Gastrocnemius medialis (tissue), 4 donors: ENCODE measurements around the gene ARV1. TPM values are rescaled to one million over a fixed set of nuclear protein-coding genes. Genes with fewer than 3 reads are reported as not detected.

ENCODE experiments used
- ATAC-seq, 2 donors: fragments of 150-250 bp; one replicate each; pipeline ENCODE4 v1.9.1; 2016
- DNase-seq, 2 donors: peaks; one replicate each; pipeline ENCODE4 v3.0.0-alpha.2; 2019
- H3K27ac ChIP-seq, 4 donors: fragments of 200-600 bp; sonication (generic); 1 replicate in 1 of 4; 2 replicates in 3 of 4; pipeline ENCODE4 v1.5.1; 2016 to 2018; ENCODE audit warnings: mild to moderate bottlenecking in 2 of 4, moderate library complexity in 1 of 4
- H3K27me3 ChIP-seq, 3 donors: fragments of 200-600 bp; sonication (generic) in 2 of 3; 1 replicate in 1 of 3; 2 replicates in 2 of 3; pipeline versions ENCODE4 v1.5.1 to v1.6.0; 2016 to 2019; ENCODE audit warnings: mild to moderate bottlenecking in 1 of 3, moderate library complexity in 1 of 3
- H3K36me3 ChIP-seq, 2 donors: fragments of 200-600 bp; sonication (generic) in 1 of 2; one replicate each; pipeline ENCODE4 v1.5.1; 2017 to 2018
- H3K4me1 ChIP-seq, 2 donors: fragments of 200-600 bp; sonication (generic) in 1 of 2; one replicate each; pipeline ENCODE4 v1.5.1; 2016 to 2017; ENCODE audit warnings: mild to moderate bottlenecking in 2 of 2
- H3K4me3 ChIP-seq, 4 donors: fragments of 200-600 bp; sonication (generic) in 3 of 4; 1 replicate in 1 of 4; 2 replicates in 3 of 4; pipeline ENCODE4 v1.5.1; 2016 to 2019; ENCODE audit warnings: mild to moderate bottlenecking in 2 of 4
- H3K9me3 ChIP-seq, 3 donors: fragments of 200-600 bp; sonication (generic) in 2 of 3; 1 replicate in 1 of 3; 2 replicates in 2 of 3; pipeline ENCODE4 v1.5.1; 2016 to 2019
- POLR2A ChIP-seq, 2 donors: fragments of 450-650 bp; IDR thresholded peaks; one replicate each; pipeline ENCODE4 v1.6.1; 2017; ENCODE audit warnings: antibody characterized with exemption in 2 of 2, mild to moderate bottlenecking in 2 of 2, moderate library complexity in 2 of 2
- in situ Hi-C, 4 donors: fragments of 200-750 bp; cut with MboI; loops; one replicate each; pipeline versions ENCODE4 v1.15.0 to v1.8.0; 2017; ENCODE audit warnings: low sequenced_read_pairs in 4 of 4
- intact Hi-C: fragments of 100-400 bp; cut with DNase I; formaldehyde crosslinking; loops from one replicate; pipeline ENCODE4 v1.15.1; 2023; ENCODE audit warnings: low total_unique reads
- total RNA-seq, 4 donors: library from RNA; depleted of rRNA; stranded (reverse); fragments of >200 nt; gene quantifications; one replicate each; pipeline versions ENCODE4 v1.1.0 to v1.2.3, GENCODE V29; 2016
- TF ChIP-seq, protein P1 (sequence below), 5 experiments: fragments of 450-650 bp in 3 of 5; fragments of 200-600 bp in 2 of 5; sonication (generic) in 2 of 5; IDR thresholded peaks in 4 of 5; conservative IDR thresholded peaks in 1 of 5; 1 replicate in 4 of 5; 2 replicates in 1 of 5; pipeline ENCODE4 v1.5.1; 2016 to 2019; ENCODE audit warnings: antibody characterized with exemption in 5 of 5, mild to moderate bottlenecking in 3 of 5, moderate library complexity in 3 of 5

Gene ARV1
- total RNA-seq, 4 donors from 2014 or later: 7.9 to 21.3 (median 10.5) TPM

DNA sequence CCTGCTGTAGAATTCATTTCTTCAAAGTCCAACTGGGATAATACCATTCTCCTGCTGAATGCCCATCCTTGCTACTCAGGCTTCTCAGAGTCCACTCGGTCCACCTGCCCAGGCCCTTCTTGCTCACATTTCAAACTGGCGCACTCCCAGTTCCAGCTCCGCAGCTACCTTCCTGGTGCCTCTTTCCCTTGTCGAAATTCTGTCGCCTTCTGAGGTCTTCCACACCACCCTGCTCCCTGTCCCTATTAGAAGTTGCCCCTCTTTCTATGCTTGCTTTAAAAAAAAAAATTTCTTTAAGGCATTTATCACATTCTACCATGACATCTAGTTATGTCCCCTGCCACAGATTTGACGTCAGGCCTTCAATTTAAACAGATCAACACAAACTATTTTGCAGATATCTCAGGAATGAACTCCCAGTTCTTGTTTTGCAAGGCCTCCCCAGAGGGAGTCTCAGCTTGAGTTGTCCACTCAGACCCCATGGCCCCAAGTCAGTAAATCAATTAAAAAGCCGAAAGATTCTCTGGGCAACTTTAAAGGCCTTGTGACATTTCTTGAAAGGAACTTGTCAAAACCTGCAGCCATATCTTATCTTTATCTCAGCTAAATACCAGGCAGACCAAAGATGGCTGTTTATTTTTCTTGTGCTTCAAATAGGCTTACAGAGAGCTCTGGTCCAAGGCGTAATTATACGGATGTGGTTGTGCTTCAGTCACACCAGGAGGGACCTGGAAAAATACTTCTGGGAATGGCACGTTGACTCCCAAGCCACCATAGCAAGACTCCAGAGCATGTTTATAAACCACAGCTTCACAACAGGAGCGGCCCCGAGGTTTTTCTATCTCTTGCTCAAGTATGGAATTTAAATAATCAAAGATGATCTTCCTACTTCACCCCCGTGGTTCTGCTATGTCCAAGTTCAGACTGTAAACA, 59.0 kb downstream of the ARV1 start:
- ATAC-seq (no peak), DNase-seq (no peak)
- TF ChIP-seq POLR2A (IDR thresholded peaks at IDR 0.05): no peak
- in situ Hi-C loops: no loop called here
- H3K27ac ChIP-seq: no peak overlapping the region
- peaks cover 12 to 36% (median 19%) of the 10 kb centered on the region in 3 donors for H3K27me3 ChIP-seq
- H3K9me3 ChIP-seq: no peaks in the 10 kb centered on the region
- peaks cover 8% of the 10 kb centered on the region in 2 donors for H3K4me1 ChIP-seq
- H3K4me3 ChIP-seq: no peak overlapping the region
- intact Hi-C loops: no loop called here
- H3K36me3 ChIP-seq: no peaks in the 10 kb centered on the region

DNA sequence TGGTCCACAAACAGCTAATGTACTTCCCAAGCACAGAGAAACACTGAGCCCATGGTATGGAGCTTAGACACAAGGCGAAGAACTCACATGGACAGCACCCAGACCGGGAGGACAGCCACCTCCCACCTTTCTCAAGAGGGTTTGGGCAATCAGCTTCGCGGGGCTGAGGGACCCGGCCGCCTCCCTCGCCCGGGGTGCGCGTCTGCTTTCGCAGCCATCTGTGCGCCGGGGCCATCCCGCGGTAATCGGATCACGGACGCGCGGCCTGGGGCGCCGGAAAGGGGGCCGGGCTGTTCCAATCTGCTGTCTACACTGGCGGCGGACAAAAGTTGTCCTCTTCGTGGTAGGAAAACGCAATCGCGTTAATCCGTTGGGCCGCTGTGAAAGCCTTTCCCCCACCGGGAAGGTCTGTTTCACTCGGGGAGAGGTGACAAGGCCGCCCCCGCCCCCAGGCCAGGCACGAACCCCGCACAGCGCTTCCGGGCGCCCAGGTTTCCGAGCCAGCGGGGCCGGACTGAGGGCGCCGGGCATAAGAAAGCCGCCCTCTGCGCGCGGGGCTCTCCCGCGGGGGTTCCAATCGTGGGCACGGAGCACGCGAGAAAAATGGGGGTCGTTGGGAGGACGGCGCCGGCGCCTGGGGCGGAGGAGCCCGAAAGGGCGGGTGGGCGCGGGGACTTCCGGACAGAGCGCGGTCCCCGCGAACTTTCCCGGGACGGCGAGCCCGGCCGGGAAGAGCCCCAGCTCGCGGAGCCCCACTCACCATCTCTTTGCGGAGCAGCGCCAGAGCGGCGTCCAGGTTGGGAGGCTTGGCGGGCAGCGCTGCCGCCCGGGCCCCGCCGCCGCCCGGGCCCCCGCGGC, 60.5 kb downstream of the ARV1 start:
- DNase-seq (no peak), ATAC-seq (peak; percentile 57 to 62)
- no peak for TF ChIP-seq POLR2A (IDR thresholded peaks at IDR 0.05)
- TF ChIP-seq, protein P1, sequence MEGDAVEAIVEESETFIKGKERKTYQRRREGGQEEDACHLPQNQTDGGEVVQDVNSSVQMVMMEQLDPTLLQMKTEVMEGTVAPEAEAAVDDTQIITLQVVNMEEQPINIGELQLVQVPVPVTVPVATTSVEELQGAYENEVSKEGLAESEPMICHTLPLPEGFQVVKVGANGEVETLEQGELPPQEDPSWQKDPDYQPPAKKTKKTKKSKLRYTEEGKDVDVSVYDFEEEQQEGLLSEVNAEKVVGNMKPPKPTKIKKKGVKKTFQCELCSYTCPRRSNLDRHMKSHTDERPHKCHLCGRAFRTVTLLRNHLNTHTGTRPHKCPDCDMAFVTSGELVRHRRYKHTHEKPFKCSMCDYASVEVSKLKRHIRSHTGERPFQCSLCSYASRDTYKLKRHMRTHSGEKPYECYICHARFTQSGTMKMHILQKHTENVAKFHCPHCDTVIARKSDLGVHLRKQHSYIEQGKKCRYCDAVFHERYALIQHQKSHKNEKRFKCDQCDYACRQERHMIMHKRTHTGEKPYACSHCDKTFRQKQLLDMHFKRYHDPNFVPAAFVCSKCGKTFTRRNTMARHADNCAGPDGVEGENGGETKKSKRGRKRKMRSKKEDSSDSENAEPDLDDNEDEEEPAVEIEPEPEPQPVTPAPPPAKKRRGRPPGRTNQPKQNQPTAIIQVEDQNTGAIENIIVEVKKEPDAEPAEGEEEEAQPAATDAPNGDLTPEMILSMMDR (IDR thresholded peaks at IDR 0.05 in 4 of 5, conservative IDR thresholded peaks at IDR 0.05 in 1 of 5): no peak
- H3K36me3 ChIP-seq: no peaks in the 10 kb centered on the region
- peak overlapping the region in 3 of 4 donors; percentile 13 to 69 (median 59) for H3K27ac ChIP-seq
- H3K27me3 ChIP-seq: peaks cover 12 to 42% (median 19%) of the 10 kb centered on the region in 3 donors
- no peaks in the 10 kb centered on the region for H3K9me3 ChIP-seq
- in situ Hi-C loops (no loop called here), intact Hi-C loops (no loop called here)
- H3K4me1 ChIP-seq: peaks cover 8% of the 10 kb centered on the region in 2 donors
- peak overlapping the region; percentile 53 to 83 (median 70) for H3K4me3 ChIP-seq

DNA sequence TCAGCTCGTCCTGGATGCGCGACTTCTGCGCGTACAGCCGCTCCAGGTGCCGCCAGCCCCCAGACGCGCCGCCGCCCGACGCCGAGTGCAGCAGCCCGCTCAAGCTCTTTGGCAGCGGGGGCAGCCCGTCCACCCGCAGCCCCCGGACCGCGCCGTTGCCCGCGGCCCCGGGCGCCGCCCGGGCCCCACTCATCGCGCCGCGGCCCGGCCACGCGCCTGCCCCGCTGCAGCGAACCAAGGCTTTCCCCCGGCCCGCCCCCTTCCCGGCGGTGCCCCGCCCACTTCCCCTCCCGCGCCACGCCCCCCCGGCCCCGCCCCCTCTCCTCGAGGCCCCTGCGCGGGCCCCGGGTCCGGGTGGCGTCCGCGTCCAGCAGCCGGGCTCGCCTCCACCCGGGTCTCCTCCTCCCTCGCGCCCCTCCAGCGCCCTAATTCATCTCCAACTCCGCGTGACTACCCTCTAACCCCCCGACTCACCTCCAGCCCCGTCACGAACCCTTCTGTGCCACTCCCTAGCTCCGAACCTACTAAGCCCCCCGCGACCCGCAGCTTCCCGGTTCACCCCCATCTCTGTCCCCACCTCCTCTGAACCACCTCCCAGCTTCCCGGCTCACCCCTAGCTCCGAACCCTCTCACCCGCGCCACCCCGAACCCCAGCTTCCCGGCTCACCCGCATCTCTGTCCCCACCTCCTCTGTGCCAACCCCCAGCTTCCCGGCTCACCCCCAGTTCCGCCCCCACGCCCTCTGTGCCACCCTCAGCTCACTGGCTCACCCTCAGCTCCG, 61.3 kb downstream of the ARV1 start, which contains the start of gene FAM89A:
Gene FAM89A (minus strand): TSS at position 236 of the 781 bp plus-strand sequence. CDS start 43 bp downstream, at position 193.
- ATAC-seq: peak; percentile 56 to 68
- no peaks in the 10 kb centered on the region for H3K9me3 ChIP-seq
- DNase-seq: no peak
- TF ChIP-seq POLR2A (IDR thresholded peaks at IDR 0.05): peak; percentile 15 to 28
- TF ChIP-seq, protein P1 (IDR thresholded peaks at IDR 0.05 in 4 of 5, conservative IDR thresholded peaks at IDR 0.05 in 1 of 5): no peak
- H3K4me1 ChIP-seq: peaks cover 8% of the 10 kb centered on the region in 2 donors
- intact Hi-C loops: no loop called here
- peaks cover 12 to 42% (median 19%) of the 10 kb centered on the region in 3 donors for H3K27me3 ChIP-seq
- H3K27ac ChIP-seq: peak within 1 kb of the TSS in 3 of 4 donors; percentile 22 to 69 (median 59)
- no peaks in the 10 kb centered on the region for H3K36me3 ChIP-seq
- peak within 1 kb of the TSS; percentile 53 to 83 (median 70) for H3K4me3 ChIP-seq
- in situ Hi-C loops: no loop called here

DNA sequence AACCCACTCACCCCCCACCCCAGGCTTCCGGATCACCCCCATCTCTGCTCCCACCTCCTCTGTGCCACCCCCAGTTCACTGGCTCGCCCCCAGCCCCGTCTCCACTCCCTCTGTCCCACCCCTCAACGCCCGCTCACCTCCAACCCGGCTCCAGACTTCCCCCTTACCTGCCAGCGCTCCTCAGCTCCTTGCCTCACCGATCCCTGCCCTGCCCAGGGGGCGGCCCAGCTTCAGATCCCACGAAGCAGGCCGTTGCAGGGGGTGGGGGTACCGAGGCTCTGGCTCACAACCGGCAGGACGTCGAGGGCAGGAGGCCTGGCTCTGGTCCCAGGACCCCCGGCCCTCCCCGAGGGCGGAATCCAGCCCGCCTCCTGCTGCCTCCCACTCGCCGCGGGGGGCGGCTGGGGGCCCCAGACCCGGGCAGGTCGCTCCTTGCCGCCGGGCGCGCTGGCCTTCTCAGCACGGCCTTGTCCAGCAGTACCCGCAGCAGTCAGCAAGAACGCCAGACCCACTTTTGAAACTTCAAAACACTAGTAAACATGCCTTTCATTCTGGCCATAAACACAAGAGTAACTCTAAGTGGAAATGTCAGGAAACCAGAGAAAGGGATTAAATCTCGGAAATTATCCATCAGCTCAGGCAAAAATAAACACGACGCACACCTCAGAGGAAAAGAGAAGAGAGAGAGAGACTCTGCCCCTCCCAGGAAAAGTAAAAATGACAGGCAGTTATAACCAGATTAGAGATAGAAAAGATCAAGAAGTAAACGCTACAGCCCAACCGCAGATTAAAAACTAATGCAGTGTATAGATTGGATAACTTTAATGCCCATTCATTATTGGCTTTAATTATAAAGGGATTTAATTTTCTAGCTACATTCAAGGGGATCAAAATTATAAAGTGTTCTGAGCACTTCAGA, 62.2 kb downstream of the ARV1 start:
- no peak for TF ChIP-seq POLR2A (IDR thresholded peaks at IDR 0.05)
- TF ChIP-seq, protein P1 (IDR thresholded peaks at IDR 0.05 in 4 of 5, conservative IDR thresholded peaks at IDR 0.05 in 1 of 5): no peak
- Histone ChIP-seq H3K4me3 (peak overlapping the region; percentile 52 to 74 (median 60)), H3K27ac (peak overlapping the region in 3 of 4 donors; percentile 22 to 55 (median 54)), H3K27me3 (peaks cover 12 to 46% (median 19%) of the 10 kb centered on the region in 3 donors), H3K4me1 (peaks cover 8% of the 10 kb centered on the region in 2 donors), H3K9me3 (no peaks in the 10 kb centered on the region), H3K36me3 (no peaks in the 10 kb centered on the region)
- in situ Hi-C loops (no loop called here), intact Hi-C loops (no loop called here)
- ATAC-seq (no peak), DNase-seq (no peak)
